Motor neuron (in vitro differentiated cells): ENCODE data around the gene ABLIM2. TPM values are rescaled to one million over a fixed set of nuclear protein-coding genes. Genes with fewer than 3 reads are reported as not detected.

Source experiments
- ATAC-seq, 8 experiments: fragments of 200-7000 bp; cut with Tn5 transposase; replicated peaks in 6 of 8; 2 replicates each; pipeline ENCODE4 v1.8.0; 2021; ENCODE audit warnings: mild to moderate bottlenecking in 8 of 8, moderate library complexity in 8 of 8
- H3K27ac ChIP-seq, 2 donors: fragments of 250-450 bp; sonication (Bioruptor Pico); 2 replicates each; pipeline ENCODE4 v1.9.0; 2021; ENCODE audit warnings: antibody characterized with exemption in 2 of 2, mild to moderate bottlenecking in 2 of 2, moderate library complexity in 1 of 2
- H3K4me1 ChIP-seq, 2 donors: fragments of 250-450 bp; sonication (Bioruptor Pico); replicated peaks in 1 of 2; 2 replicates each; pipeline ENCODE4 v1.6.1; 2021; ENCODE audit warnings: antibody characterized with exemption in 2 of 2, mild to moderate bottlenecking in 2 of 2, moderate library complexity in 1 of 2
- H3K4me3 ChIP-seq, 5 donors: fragments of 250-450 bp; sonication (Bioruptor Pico); 2 replicates each; pipeline ENCODE4 v1.9.0; 2021; ENCODE audit warnings: antibody characterized with exemption in 5 of 5, mild to moderate bottlenecking in 5 of 5, moderate library complexity in 4 of 5
- WGBS, 10 experiments: fragments of 450-650 bp; shearing (Covaris generic); methylation state at CpG; one replicate each; pipeline ENCODE4 v1.0.0; 2022; 5-methylcytosine and 5-hydroxymethylcytosine counted together
- in situ Hi-C, 9 experiments: fragments of 400-800 bp; cut with MboI; loops; one replicate each; pipeline ENCODE4 v1.15.0; 2021; ENCODE audit warnings: low sequenced_read_pairs in 9 of 9, low pct_unique_long_range_greater_than_20kb in 2 of 9; ENCODE audit not compliant: unreplicated experiment in 9 of 9
- total RNA-seq, 8 experiments: library from RNA; unstranded; fragments of 300-600 nt; gene quantifications; 2 replicates each; pipeline versions ENCODE4 v1.2.3 to v1.2.4, GENCODE V29; 2022

Gene ABLIM2
- total RNA-seq, 8 experiments from 2014 or later = 0.58 to 18.7 (median 6.5) TPM

GRCh38 chr4:8102831-8103230, 55.8 kb downstream of the ABLIM2 start:
- ATAC-seq = no peak
- H3K27ac ChIP-seq = peak overlapping the region; percentile 43
- in situ Hi-C loops = no loop called here

GRCh38 chr4:8102076-8102355, 56.6 kb downstream of the ABLIM2 start:
- ATAC-seq = no peak
- Histone ChIP-seq H3K27ac (peak overlapping the region in 1 of 2 donors; percentile 62), H3K4me1 (peaks cover 48 to 52% of the 10 kb centered on the region in 2 donors), H3K4me3 (no peak overlapping the region)
- 29 to 93% (median 81%) methylated on average over 1 to 2 of the region's 3 CpGs; no CpG with 5 or more reads in 4 of the 10 experiments for WGBS, 10 experiments
- in situ Hi-C loops = no loop called here

More at GRCh38 chr4:8102831-8103230, 55.8 kb downstream of the ABLIM2 start:
- no peak overlapping the region for H3K4me3 ChIP-seq
- H3K4me1 ChIP-seq = peaks cover 48 to 52% of the 10 kb centered on the region in 2 donors
- 67 to 100% (median 82%) methylated on average over 1 to 10 of the region's 11 CpGs; no CpG with 5 or more reads in 3 of the 10 experiments for WGBS, 10 experiments

GRCh38 chr4:8101213-8102075, 57.2 kb downstream of the ABLIM2 start:
- 0 to 100% (median 46%) methylated on average over 1 to 17 of the region's 23 CpGs; no CpG with 5 or more reads in 2 of the 10 experiments for WGBS, 10 experiments
- in situ Hi-C loops = no loop called here
- Histone ChIP-seq H3K27ac (peak overlapping the region; percentile 59 to 75), H3K4me1 (peaks cover 48 to 52% of the 10 kb centered on the region in 2 donors), H3K4me3 (no peak overlapping the region)
- peak; percentile 36 to 84 (median 70) for ATAC-seq

- Histone ChIP-seq H3K27ac (no peak overlapping the region), H3K4me1 (peaks cover 37 to 40% of the 10 kb centered on the region in 2 donors), H3K4me3 (no peak overlapping the region)
- in situ Hi-C loops = no loop called here
- 20 to 100% (median 100%) methylated on average over 1 to 3 of the region's 4 CpGs; no CpG with 5 or more reads in 3 of the 10 experiments for WGBS, 10 experiments
- peak in 1 of 8 experiments; percentile 14 for ATAC-seq
These were observed 58.6 kb downstream of the ABLIM2 start for GRCh38 chr4:8099981-8100464.

- Histone ChIP-seq H3K4me3 (no peak overlapping the region), H3K4me1 (peaks cover 22 to 24% of the 10 kb centered on the region in 2 donors), H3K27ac (no peak overlapping the region)
- no peak for ATAC-seq
- in situ Hi-C loops = no loop called here
- 40 to 100% (median 89%) methylated on average over 3 to 8 of the region's 12 CpGs; no CpG with 5 or more reads in 2 of the 10 experiments for WGBS, 10 experiments
These were observed 60.1 kb downstream of the ABLIM2 start for GRCh38 chr4:8098506-8098905.

GRCh38 chr4:8097721-8098345, 60.8 kb downstream of the ABLIM2 start:
- in situ Hi-C loops = no loop called here
- no peak for ATAC-seq
- WGBS, 10 experiments = 90% methylated on average over 2 of the region's 8 CpGs; no CpG with 5 or more reads in 9 of the 10 experiments
- H3K4me1 ChIP-seq = peaks cover 15 to 18% of the 10 kb centered on the region in 2 donors
- H3K27ac ChIP-seq = no peak overlapping the region
- no peak overlapping the region for H3K4me3 ChIP-seq

- H3K27ac ChIP-seq = no peak overlapping the region
- no peak for ATAC-seq
- peaks cover 15 to 17% of the 10 kb centered on the region in 2 donors for H3K4me1 ChIP-seq
- in situ Hi-C loops = no loop called here
- H3K4me3 ChIP-seq = no peak overlapping the region
- no CpG with 5 or more reads among the region's 23 CpGs for WGBS, 10 experiments
These were observed 61.5 kb downstream of the ABLIM2 start for GRCh38 chr4:8097141-8097541.

GRCh38 chr4:8096690-8097061, 61.9 kb downstream of the ABLIM2 start:
- in situ Hi-C loops = no loop called here
- peaks cover 12 to 14% of the 10 kb centered on the region in 2 donors for H3K4me1 ChIP-seq
- 20 to 40% methylated on average over 1 of the region's 12 CpGs; no CpG with 5 or more reads in 8 of the 10 experiments for WGBS, 10 experiments
- H3K27ac ChIP-seq = peak overlapping the region in 1 of 2 donors; percentile 34
- no peak overlapping the region for H3K4me3 ChIP-seq
- peak in 1 of 8 experiments; percentile 15 for ATAC-seq

GRCh38 chr4:8095956-8096689, 62.5 kb downstream of the ABLIM2 start:
- peak in 1 of 8 experiments; percentile 67 for ATAC-seq
- WGBS, 10 experiments = 47 to 100% (median 84%) methylated on average over 3 to 15 of the region's 21 CpGs
- peak overlapping the region in 1 of 2 donors; percentile 34 for H3K27ac ChIP-seq
- peaks cover 6 to 9% of the 10 kb centered on the region in 2 donors for H3K4me1 ChIP-seq
- H3K4me3 ChIP-seq = no peak overlapping the region
- in situ Hi-C loops = no loop called here

GRCh38 chr4:8093587-8094274, 64.9 kb downstream of the ABLIM2 start:
- no peak overlapping the region for H3K27ac ChIP-seq
- 29 to 100% (median 85%) methylated on average over 1 to 2 of the region's 2 CpGs; no CpG with 5 or more reads in 1 of the 10 experiments for WGBS, 10 experiments
- no peak overlapping the region for H3K4me3 ChIP-seq
- peaks cover 0 to 6% of the 10 kb centered on the region in 2 donors for H3K4me1 ChIP-seq
- ATAC-seq = no peak
- in situ Hi-C loops = no loop called here

- no peak overlapping the region for H3K4me3 ChIP-seq
- ATAC-seq = peak in 1 of 8 experiments; percentile 24
- peaks cover 0 to 6% of the 10 kb centered on the region in 2 donors for H3K4me1 ChIP-seq
- no peak overlapping the region for H3K27ac ChIP-seq
- 19 to 100% (median 62%) methylated on average over 1 to 2 of the region's 2 CpGs; no CpG with 5 or more reads in 3 of the 10 experiments for WGBS, 10 experiments
- in situ Hi-C loops = no loop called here
These were observed 66.3 kb downstream of the ABLIM2 start for GRCh38 chr4:8092282-8092681.

GRCh38 chr4:8090744-8091301, 67.8 kb downstream of the ABLIM2 start:
- in situ Hi-C loops = no loop called here
- peaks cover 5 to 6% of the 10 kb centered on the region in 2 donors for H3K4me1 ChIP-seq
- no peak overlapping the region for H3K4me3 ChIP-seq
- H3K27ac ChIP-seq = no peak overlapping the region
- WGBS, 10 experiments = 69 to 100% (median 87%) methylated on average over 2 to 8 of the region's 12 CpGs; no CpG with 5 or more reads in 3 of the 10 experiments
- no peak for ATAC-seq
